Measurements from ENCODE around the gene SPAG8. TPM values are rescaled to one million over a fixed set of nuclear protein-coding genes. Genes with fewer than 3 reads are reported as not detected.

SPAG8 gene
- total RNA-seq, 1 donor from 2014 or later: not detected

DNA sequence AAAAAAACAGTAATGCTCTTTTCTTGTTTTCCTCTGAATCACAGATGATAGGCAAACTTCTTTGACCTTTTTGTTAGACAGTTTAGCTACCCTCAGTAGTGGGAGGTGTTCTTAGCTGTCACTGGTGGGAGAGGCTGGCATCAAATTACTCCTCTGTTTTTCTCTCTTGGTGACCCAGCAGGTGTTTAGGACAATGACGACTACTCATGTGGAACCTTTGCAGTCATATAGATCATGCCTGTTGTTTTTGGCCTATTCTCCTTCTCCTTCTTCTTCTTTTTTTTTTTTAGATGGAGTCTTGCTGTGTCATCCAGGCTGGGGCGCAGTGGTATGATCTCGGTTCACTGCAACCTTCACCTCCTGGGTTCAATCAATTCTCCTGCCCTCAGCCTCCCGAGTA, 36.0 kb downstream of the SPAG8 start:
- Mint-ChIP-seq H3K27me3 (ENCODE audit: unreplicated experiment) (peaks cover 3% of the 10 kb centered on the region), H3K27ac (ENCODE audit: unreplicated experiment) (no peak overlapping the region), H3K9me3 (ENCODE audit: unreplicated experiment) (no peaks in the 10 kb centered on the region), H3K4me3 (ENCODE audit: unreplicated experiment) (no peak overlapping the region), H3K4me1 (ENCODE audit: low read depth, unreplicated experiment) (peaks cover 13% of the 10 kb centered on the region), H3K36me3 (ENCODE audit: unreplicated experiment) (no peaks in the 10 kb centered on the region)
- DNase-seq: no peak
- TF ChIP-seq, protein P1, sequence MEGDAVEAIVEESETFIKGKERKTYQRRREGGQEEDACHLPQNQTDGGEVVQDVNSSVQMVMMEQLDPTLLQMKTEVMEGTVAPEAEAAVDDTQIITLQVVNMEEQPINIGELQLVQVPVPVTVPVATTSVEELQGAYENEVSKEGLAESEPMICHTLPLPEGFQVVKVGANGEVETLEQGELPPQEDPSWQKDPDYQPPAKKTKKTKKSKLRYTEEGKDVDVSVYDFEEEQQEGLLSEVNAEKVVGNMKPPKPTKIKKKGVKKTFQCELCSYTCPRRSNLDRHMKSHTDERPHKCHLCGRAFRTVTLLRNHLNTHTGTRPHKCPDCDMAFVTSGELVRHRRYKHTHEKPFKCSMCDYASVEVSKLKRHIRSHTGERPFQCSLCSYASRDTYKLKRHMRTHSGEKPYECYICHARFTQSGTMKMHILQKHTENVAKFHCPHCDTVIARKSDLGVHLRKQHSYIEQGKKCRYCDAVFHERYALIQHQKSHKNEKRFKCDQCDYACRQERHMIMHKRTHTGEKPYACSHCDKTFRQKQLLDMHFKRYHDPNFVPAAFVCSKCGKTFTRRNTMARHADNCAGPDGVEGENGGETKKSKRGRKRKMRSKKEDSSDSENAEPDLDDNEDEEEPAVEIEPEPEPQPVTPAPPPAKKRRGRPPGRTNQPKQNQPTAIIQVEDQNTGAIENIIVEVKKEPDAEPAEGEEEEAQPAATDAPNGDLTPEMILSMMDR (IDR thresholded peaks at IDR 0.05; ENCODE audit: partially characterized antibody, unreplicated experiment): no peak

DNA sequence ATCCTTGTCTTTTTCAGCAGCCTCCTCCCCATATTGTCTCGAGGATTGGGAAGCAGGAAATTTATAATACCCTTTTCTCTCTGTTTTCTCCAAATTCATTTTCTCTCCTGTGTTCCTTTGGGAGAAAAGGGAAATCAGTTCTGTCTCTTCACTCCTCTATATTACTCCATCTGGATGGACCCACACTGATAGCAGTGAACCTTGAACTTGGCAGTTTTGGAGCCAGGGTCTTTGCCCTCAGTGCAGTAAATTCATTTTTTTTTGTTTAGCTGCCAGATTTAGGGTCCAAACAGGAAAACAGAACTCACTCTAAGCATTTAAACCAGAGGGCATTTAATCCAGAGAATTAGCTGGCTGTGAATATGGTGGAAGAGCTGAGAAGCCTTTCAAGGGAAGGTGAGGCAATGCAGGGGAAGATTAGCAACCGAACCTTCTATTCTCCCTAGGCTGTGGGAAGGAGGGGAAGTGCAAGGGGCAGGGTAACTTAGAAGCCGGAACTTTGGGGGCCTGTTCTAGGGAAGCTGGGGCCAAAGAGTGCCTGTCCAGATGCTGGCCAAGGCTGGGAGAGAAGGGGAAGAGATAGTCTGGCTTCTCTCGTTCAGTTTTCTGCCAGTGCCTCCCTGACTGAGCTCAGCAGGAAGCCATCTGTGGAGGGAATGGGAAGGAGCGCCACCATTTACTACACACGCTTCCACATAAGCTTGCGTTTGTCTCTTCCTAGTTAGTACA, 37.0 kb downstream of the SPAG8 start:
- TF ChIP-seq, protein P1 (IDR thresholded peaks at IDR 0.05; ENCODE audit: partially characterized antibody, unreplicated experiment): no peak
- Mint-ChIP-seq H3K27ac (ENCODE audit: unreplicated experiment) (peak overlapping the region; percentile 8), H3K9me3 (ENCODE audit: unreplicated experiment) (no peaks in the 10 kb centered on the region), H3K27me3 (ENCODE audit: unreplicated experiment) (peaks cover 3% of the 10 kb centered on the region), H3K36me3 (ENCODE audit: unreplicated experiment) (no peaks in the 10 kb centered on the region), H3K4me3 (ENCODE audit: unreplicated experiment) (no peak overlapping the region), H3K4me1 (ENCODE audit: low read depth, unreplicated experiment) (peaks cover 13% of the 10 kb centered on the region)
- DNase-seq: no peak

DNA sequence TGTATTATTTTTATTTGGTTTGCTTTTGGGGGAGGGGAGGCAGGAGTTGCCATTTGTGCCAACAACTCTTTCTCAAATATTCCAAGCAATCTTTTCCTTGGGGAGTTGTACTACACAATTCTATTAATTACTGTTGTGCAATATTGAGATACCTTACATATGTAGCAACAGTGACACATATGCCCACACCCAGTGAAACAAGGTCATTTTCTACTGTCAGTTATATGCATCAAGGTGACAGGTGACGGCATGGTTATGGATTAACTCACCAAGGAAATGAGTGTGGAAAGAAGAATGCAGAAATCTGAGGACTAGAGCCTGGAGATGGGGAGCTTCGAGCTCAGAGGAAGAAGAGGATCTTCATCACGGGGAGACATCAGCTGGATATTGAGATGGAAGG, 40.1 kb downstream of the SPAG8 start:
- TF ChIP-seq, protein P1 (IDR thresholded peaks at IDR 0.05; ENCODE audit: partially characterized antibody, unreplicated experiment): no peak
- H3K9me3 Mint-ChIP-seq (ENCODE audit: unreplicated experiment): no peaks in the 10 kb centered on the region
- H3K4me1 Mint-ChIP-seq (ENCODE audit: low read depth, unreplicated experiment): peaks cover 13% of the 10 kb centered on the region
- H3K4me3 Mint-ChIP-seq (ENCODE audit: unreplicated experiment): no peak overlapping the region
- H3K27me3 Mint-ChIP-seq (ENCODE audit: unreplicated experiment): peaks cover 3% of the 10 kb centered on the region
- H3K36me3 Mint-ChIP-seq (ENCODE audit: unreplicated experiment): no peaks in the 10 kb centered on the region
- no peak for DNase-seq
- H3K27ac Mint-ChIP-seq (ENCODE audit: unreplicated experiment): no peak overlapping the region

DNA sequence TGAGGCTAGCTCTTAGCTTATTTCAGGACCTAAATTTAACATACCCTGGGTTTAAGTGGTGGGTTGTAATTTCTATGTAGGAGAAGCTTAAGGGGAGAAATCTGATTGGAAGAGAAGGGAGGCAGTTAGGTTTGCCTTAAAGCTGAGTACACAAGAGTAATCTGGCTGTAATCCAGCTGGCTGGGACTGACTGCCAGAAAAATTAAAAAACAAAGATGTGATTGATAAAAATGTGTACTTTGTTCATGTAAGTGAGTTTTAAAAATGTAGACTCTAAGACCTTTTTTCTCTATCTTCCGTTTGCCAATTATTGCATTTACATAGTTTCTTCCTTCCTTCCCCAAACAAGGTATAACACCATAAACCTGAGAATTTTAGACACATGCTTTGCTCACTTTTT, 40.5 kb downstream of the SPAG8 start:
- peaks cover 13% of the 10 kb centered on the region for H3K4me1 Mint-ChIP-seq (ENCODE audit: low read depth, unreplicated experiment)
- no peaks in the 10 kb centered on the region for H3K36me3 Mint-ChIP-seq (ENCODE audit: unreplicated experiment)
- H3K9me3 Mint-ChIP-seq (ENCODE audit: unreplicated experiment): no peaks in the 10 kb centered on the region
- H3K27me3 Mint-ChIP-seq (ENCODE audit: unreplicated experiment): peaks cover 3% of the 10 kb centered on the region
- H3K27ac Mint-ChIP-seq (ENCODE audit: unreplicated experiment): no peak overlapping the region
- H3K4me3 Mint-ChIP-seq (ENCODE audit: unreplicated experiment): no peak overlapping the region
- DNase-seq: no peak
- TF ChIP-seq, protein P1 (IDR thresholded peaks at IDR 0.05; ENCODE audit: partially characterized antibody, unreplicated experiment): no peak

DNA sequence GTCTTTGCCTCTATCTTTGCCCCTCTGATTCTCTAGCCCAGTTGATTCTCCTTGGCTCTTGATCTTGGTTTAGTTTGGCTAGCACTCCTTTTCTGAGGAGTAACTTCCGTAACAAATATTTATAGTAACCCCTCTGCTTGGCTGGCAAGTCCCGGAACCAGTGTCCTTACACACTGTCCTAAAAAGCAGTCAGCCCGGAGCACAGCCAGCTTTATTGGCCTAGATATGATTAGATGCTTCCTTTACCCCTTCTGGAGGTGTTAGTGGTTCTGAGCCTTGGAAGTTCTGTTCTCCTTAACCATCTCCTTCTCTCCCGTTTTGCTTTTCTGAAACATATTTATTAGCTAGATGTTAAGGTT, 41.0 kb downstream of the SPAG8 start:
- no peak overlapping the region for H3K4me3 Mint-ChIP-seq (ENCODE audit: unreplicated experiment)
- H3K27me3 Mint-ChIP-seq (ENCODE audit: unreplicated experiment): peaks cover under 1% of the 10 kb centered on the region
- no peak for DNase-seq
- no peaks in the 10 kb centered on the region for H3K9me3 Mint-ChIP-seq (ENCODE audit: unreplicated experiment)
- peaks cover 12% of the 10 kb centered on the region for H3K4me1 Mint-ChIP-seq (ENCODE audit: low read depth, unreplicated experiment)
- no peaks in the 10 kb centered on the region for H3K36me3 Mint-ChIP-seq (ENCODE audit: unreplicated experiment)
- TF ChIP-seq, protein P1 (IDR thresholded peaks at IDR 0.05; ENCODE audit: partially characterized antibody, unreplicated experiment): no peak
- H3K27ac Mint-ChIP-seq (ENCODE audit: unreplicated experiment): no peak overlapping the region
